Measurements from ENCODE around the gene CLN5.
"Not testable (repeated sequence)": the region's sequence is repeated elsewhere in the genome, so short reads cannot be mapped to it uniquely, and the experiment has no call there.

Gene CLN5

DNA sequence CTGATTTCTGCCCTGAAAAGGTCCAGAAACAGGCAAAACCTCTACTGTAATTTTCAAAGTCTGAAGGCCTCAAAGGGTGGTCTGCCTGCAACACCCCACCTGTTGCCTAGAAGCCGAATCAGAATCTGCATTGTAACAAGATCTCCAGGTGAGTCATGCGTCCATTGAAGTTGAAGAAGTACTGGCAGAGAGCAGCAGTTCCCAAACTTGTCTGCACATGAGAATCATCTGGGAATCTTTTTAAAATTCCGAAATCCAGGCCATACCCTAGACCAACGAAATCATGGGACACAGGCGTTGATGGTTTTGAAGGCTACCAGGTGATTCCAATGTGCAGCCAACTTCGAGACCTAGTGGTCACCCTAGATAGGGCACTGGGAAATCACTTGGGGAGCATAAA is 16.0 kb upstream of the CLN5 start:
- no peak for DNase-seq (ENCODE audit: low read depth)

DNA sequence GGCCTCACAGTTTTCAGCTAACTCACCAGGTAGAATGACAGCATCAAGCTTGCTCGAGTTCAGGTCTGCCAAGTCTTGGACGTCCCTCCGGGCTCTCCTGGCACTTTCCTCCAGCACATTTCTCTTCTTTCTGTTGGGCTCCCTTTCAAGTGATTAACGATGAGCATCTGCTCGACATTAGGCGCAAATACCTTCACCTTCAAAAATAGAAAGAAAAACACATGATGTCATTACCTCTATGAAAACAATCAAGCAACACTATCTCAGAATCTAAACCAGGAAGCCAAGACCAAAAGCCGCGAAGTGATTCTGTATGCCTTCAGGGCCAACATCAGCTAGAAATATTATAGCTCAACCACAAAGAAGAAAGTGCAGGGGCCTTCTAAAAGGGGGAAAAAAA is 15.4 kb upstream of the CLN5 start:
- DNase-seq (ENCODE audit: low read depth) = no peak

DNA sequence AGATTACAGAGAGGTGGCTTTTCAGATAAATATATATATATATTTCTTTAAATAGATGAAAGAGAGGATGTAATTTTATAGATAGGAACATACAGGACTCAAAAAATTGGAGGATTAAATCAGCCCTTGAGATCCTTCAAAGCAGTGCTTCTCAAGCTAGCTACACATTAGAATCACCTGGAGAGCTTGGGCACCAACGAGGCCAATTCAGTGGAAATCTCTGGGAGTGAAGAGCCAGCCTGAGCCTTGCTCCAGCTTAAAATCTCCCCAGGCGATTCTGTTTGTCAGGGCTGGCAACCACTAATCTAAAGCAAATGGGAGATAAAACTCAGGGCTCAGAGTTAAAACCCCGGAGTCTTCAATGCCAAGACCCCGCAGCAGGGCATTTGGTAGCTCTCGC is 15.0 kb upstream of the CLN5 start:
- no peak for DNase-seq (ENCODE audit: low read depth)

DNA sequence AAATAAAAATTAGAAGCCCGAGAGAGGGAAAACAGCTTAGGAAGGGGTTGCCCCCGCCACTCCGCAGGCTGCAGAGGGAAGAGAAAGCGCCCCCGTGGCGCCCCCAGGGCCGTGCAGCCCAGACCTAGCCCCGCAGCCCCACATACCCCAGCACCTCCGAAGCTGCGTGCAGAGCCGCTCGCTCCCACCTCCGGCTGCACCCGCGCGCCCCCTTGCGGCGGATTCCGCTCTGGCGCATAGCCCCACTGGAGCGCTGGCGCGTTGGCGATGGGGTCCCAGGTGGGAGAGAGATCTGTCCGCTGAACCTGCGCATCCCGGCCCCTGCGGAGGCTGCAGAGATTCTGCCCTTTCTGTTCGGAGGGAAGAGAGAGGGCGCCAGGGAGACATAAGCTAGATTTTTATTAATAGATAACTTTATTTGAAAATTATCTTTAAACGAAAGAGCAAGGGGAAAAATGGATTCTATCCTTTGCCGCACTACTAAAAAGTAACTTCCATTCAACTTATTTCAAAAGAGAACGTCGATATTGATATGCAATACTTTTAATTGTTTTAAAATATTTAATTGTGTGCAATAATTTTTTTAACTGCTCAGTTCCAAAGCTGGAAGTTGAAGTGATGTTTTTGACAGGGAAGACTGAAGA is 11.7 kb upstream of the CLN5 start:
- peak; percentile 92 for DNase-seq (ENCODE audit: low read depth)

DNA sequence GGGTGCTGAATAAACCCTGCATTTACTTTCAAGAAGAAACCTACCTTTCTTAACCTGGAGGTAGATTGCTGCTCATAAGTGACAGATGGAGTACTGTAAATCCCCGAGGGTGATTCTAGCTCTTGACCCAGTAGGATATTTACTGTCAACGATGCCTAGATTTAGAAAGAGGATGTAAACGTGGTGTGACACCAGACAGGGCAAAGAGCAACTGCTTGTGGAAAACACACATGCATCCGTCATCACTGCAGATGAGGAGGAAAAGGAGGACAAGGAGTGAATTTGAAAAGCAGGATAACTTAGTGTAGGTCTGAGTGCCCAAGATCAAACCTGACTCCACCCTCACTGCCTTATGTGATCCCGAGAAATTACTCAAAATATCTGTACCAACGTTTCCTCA is 9.8 kb upstream of the CLN5 start:
- DNase-seq (ENCODE audit: low read depth) = no peak

DNA sequence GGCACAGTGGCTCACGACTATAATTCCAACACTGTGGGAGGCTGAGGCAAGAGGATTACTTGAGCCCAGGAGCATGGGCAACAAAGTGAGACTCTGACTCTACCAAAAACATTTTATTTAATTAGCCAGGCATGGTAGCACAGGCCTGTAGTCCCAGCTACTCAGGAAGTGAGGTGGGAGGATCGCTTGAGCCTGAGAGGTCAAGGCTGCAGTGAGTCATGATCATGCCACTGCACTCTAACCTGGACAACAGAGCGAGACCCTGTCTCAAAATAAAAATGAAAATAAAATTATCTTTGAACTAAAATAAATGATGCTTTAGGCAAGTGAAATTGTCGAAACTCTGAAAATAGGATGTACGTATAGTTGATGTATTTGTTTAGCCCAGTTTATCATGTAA is 8.2 kb upstream of the CLN5 start:
- DNase-seq (ENCODE audit: low read depth) = no peak

DNA sequence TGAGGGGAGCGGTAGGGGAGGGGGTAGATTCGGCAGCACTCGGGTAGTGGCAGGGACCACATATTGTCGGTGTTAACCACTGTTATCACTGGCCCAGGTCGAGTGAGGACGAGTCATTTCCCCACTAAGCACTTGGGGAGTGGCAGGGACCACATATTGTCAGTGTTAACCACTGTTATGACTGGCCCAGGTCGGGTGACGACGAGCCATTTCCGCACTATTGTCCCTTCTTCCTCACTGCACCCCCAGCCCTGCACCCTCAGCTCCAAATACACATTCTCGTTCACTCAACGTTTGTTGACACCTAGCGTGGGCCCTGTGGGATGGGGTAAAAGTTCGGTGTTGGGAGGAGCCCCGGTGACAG is 467 bp upstream of the CLN5 start:
- peak; percentile 39 for DNase-seq (ENCODE audit: low read depth)

DNA sequence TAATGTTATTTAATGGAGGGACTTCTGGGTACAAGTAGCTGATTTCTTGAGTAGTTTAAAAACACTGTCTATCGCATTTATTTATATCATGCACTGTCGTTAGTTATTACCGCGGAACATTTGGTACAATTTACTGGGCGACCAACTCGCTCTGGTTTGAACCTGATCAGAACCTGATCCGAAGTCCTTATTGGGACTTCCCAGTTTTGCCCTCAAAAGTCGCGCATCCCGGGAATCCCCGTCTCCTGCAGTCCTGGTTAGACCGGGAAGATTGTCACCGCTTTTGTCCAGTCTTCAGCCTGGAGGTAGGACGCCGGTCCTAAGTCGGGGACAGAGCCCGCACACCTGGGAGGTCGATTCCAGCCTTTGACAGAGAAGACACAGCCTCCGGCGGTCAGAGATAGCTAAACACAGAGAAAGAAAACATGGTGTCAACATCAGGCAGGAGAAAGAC is 694 bp downstream of the CLN5 start:
- DNase-seq (ENCODE audit: low read depth) = no peak

DNA sequence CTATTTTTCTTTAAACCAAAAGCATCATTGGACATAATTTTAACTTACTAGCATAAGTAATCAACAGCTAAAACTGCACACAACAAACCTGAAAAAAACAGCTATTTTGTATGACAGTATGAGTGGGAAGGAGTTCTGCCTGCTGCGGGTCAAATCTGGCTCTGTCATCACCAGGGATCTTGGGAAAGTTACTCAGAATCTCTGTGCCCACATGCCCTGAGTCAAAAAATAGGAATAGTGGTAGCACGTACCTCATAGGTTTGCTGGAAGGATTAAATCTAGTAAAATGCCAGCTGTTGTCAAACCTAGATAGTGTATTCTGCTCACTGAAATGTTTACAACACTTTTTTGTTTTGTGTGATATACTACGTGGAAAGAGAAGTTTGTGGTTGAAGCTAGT is 1.1 kb downstream of the CLN5 start:
- DNase-seq (ENCODE audit: low read depth) = no peak

DNA sequence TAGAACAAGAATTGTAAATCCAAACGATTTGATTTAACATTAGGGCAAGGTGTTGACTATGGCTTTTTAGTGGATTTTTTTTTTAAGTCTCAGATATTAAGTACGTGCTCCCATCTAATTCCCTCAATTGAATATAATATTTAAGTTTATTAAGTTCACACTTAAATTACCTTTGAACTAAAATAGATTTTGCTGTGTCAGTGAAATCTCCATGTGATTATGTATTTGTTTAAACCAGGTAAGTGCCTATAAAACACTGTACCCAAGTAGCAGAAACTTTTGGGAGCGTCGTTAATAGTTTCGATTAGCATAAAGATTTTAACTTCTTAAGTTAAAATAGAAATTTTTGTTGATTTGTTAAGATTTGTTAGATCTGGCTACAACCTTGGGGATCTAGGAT is 1.6 kb downstream of the CLN5 start:
- DNase-seq (ENCODE audit: low read depth) = no peak

DNA sequence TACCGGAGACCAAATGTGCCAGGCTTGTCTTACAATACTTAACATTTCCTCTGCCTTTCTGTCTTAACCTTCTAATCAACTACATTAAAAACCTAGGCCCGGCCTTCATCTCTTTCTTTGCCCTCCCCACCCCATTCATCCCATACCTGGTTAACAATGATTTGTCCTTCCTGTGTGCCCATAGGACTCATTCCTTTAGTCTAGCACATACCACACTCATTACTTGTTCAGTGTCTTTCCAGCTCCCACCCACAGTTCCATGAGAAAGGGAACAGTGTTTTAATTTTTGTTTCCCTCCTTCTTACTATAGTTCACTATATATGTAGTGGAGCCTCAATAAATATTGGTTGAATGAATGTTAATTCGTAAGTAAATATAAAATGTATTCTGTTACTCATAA is 2.4 kb downstream of the CLN5 start:
- DNase-seq (ENCODE audit: low read depth) = no peak

DNA sequence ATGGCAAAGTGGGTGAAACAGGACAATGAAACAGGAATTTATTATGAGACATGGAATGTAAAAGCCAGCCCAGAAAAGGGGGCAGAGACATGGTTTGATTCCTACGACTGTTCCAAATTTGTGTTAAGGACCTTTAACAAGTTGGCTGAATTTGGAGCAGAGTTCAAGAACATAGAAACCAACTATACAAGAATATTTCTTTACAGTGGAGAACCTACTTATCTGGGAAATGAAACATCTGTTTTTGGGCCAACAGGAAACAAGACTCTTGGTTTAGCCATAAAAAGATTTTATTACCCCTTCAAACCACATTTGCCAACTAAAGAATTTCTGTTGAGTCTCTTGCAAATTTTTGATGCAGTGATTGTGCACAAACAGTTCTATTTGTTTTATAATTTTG is 8.6 kb downstream of the CLN5 start:
- DNase-seq (ENCODE audit: low read depth) = no peak

DNA sequence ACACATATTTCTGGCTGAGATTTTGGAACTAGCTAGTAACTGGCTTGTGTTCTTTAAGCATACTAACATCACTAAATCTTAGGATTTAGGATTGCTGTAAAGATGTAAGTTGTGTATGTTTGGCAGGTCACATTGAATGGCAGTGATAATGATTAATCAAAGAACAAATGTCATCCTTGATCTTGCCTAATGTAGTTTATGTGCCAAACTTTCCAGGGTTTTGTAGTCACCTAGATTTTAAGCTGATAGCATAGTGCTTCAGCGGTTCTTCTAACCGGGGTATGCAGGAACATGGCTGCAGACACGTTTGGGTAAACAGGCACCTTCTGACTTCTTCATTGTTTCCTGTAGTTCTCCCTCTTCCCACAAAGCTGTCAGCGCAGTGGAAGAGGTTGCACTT is 9.7 kb downstream of the CLN5 start:
- DNase-seq (ENCODE audit: low read depth) = no peak

DNA sequence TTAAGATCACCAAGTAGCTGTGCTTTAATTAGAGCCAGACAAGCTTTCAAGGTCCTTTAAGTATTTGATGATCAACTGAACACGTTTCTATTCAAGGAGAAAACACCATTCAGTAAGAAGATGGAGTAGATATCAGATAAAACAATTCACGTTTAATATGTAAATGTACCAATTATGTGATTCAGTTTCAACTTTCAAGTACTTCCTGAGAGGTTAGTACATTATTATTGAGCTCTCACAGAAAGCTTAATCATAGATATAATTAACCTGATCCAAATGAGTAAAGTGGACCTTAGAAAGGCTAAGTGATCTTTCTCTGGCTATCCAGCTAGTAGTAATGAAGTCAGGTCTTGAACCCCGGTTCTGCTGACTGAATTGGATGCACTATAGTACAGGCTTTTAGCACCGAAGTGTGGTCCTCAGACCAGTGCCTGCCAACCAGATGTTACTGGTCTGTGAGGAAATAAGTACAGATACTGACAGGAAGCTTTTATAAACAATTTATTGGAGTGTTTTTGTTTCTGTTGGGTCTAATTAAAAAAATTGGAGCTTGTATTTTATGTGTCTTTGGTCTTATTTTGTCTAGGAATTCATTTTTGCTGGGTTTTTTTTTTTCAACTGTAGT is 10.2 kb downstream of the CLN5 start:
- DNase-seq (ENCODE audit: low read depth) = no peak

DNA sequence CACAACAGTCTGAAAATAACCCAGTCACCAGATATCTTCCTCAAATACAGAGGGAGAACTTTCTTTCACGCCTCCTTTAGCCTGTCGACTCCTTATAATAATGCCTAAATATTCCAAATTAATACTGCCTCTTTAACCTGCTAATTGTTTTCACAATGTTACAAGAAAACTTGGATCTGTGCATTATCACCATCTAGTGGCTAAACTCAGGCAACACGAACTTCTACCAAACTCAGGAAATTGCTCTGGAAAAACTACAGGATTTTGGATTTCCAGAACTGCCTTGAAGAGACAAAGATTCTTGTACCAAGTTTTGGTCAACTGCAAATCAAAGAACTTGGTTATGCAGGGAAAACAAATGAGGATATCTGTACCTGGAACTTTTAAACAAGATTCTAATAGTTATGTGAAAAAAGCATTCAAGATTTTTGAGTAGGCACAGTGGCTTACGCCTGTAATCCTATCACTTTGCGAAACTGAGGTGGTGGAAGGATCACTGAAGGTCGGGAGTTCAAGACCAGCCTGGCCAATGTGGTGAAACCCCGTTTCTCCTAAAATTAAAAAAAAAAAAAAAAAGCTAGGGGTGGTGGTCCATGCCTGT is 10.8 kb downstream of the CLN5 start:
- no peak for DNase-seq (ENCODE audit: low read depth)

DNA sequence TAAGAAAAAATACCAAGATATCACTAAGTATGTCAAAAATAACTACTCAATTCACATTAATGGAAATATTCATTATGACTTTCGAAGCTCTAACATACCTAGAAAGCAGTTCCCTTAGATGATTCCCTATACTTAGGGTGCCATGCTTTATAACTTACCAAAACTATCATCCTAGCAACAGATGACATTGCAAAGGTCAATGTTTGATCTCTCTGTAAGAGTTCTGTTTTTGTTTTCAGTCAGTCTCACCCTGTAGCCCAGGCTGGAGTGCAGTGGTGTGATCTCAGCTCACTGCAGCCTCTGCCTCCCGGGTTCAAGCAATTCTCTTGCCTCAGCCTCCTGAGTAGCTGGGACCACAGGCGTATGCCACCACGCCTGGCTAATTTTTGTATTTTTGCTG is 16.5 kb downstream of the CLN5 start:
- DNase-seq (ENCODE audit: low read depth) = not testable (repeated sequence)

DNA sequence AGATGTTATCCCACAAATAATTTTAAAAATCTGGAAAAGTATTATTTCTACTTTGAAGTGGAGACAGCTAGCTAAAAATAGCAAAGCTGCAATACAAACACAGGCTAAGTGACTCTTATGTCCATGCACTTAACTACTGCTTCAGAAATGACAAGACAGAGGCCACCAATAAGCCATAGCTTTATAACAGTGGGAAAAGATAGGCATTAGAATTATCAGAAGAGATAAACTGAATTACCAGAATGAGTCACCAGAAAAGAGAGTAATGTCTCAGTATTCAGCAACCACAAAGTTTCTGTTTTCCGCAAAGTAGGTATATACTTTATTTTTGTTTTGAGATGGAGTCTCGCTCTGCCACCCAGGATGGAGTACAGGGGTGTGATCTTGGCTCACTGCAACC is 17.1 kb downstream of the CLN5 start:
- no peak for DNase-seq (ENCODE audit: low read depth)

DNA sequence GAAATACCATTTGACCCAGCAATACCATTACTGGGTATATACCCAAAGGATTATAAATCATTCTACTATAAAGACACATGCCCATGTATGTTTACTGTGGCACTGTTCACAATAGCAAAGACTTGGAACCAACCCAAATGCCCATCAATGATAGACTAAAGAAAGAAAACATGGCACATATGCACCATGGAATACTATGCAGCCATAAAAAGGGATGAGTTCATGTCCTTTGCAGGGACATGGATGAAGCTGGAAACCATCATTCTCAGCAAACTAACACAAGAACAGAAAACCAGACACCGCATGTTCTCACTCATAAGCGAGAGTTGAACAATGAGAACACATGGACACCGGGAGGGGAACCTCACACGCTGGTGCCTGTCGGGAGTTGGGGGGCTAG is 17.8 kb downstream of the CLN5 start:
- not testable (repeated sequence) for DNase-seq (ENCODE audit: low read depth)

DNA sequence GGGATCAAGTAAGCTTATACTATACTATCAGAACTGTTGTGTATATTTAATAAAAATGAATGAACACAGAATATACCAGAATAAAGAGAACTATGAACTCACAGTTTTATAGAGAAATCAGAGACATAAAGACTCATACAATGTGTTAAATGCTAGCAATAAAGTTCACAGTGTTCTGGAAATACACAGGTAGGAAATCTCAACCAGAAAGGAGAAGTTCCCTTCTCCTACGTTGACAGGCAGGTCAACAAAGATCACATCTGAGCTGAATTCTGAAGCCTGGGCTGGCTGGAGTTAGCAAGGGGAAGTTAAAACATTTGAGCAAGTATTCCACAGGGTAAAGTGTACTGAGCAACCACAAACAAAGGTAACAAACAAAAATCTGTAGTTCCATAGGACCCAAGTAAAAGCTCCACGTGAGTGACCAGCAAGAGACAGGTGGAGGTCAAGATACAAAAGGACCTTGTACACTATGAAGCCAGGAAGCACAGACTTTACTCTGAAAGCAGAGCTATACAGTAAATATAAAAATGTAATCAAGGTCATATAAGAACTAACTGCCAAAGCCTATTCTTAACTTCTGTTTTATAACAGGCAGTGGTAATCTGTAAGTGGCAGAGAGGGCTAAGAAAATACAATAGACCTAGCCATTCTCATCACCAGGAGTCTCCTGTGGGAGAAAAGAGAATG is 22.1 kb downstream of the CLN5 start:
- DNase-seq (ENCODE audit: low read depth) = no peak

DNA sequence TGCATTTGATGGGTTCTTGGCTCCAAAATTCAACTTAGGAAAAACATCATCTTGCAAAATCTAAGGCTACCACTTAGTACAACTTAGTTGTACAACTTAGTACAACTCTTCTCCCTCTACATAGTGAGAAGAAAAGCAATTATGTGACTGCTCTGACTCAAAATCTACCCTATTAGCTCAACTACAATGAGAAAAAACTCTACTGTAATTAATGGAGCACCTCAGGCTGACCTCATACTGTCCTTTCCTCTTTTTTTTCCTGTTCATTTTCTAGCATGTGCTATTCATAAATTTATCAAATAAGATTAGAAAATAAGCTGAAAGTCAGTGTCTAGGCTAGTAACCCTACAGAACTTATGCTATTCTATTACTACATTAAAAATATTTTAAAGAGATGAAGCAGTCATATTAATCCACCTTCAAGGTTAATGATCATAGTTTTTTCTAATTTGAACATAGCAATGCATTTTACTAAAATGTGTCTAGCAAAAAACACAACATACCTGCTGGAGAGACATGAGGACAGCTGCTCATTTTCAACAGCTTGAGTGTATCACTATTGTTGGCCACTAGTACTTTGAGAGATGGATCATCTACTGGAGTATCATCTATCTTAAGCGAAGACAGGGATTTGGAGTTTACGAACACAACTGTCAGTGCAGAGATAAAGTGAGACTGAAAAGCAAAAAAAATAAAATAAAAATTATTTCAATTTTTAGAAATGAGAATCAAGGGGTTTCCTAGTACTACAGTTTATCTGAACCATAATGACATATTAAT is 23.2 kb downstream of the CLN5 start:
- no peak for DNase-seq (ENCODE audit: low read depth)

DNA sequence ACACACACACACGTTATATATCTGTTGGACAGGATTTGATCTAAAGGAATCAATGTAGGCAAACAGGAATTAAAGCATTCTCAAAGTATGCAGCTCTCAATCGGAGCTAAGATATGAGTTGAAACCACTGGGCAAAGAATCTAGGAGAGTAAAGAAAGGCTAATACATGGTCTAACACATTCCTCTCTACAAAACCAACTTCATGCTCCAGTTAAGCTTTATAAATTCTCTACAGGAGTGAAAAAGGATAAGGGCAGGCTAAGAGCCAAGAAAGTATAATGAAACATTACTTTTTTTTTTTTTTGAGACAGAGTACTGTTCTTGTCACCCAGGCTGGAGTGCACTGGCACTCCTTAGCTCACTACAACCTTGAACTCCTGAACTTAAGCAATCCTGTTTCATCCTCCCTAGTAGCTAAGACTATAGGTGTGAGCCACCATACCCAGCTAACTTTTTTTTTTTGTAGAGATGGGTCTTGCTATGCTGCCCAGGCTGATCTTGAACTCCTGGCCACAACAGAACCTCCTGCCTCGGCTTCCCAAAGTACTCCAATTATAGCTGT is 24.5 kb downstream of the CLN5 start:
- DNase-seq (ENCODE audit: low read depth) = no peak
